Measurements from ENCODE around the gene ERFL.

DNA sequence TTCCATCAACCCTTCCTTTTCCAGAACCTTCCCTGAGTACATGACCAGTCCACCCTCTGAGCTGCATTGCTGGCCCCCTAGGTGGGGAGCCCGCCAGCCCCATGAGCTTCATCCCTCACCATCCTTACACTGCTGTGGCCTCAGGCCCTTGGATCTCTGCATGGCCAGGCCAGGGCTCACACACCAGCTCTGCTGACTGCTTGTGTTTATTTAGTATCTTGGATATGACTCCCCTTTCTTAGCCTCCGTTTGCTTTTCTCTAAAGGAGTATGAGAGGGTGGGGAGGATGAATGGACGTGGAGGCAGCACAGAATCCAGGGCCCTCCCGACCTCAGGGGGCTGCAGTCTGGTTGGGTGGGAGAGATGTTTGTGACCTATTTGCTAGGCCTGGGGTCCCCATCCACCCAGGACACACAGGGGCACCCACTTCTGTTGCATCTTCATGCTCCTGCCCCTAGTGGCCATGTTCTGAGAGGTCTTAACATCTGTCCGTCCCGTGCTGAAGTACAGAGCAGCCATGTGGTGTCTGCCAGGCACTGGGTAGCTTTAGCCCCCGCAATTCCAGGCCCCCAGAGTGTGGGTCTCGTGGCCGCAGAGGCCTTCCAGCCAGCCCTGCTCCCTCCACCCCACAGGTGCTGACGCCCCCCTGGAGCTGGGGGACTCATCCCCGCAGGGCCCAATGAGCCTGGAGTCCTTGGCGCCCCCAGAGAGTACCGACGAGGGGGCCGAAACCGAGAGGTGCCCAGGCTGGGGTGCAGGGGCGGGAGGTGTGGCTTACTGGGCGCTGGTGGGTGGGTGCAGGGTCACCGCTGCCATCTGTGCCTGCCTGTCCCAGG is 32.3 kb downstream of the ERFL start:
- TF ChIP-seq, protein P1, sequence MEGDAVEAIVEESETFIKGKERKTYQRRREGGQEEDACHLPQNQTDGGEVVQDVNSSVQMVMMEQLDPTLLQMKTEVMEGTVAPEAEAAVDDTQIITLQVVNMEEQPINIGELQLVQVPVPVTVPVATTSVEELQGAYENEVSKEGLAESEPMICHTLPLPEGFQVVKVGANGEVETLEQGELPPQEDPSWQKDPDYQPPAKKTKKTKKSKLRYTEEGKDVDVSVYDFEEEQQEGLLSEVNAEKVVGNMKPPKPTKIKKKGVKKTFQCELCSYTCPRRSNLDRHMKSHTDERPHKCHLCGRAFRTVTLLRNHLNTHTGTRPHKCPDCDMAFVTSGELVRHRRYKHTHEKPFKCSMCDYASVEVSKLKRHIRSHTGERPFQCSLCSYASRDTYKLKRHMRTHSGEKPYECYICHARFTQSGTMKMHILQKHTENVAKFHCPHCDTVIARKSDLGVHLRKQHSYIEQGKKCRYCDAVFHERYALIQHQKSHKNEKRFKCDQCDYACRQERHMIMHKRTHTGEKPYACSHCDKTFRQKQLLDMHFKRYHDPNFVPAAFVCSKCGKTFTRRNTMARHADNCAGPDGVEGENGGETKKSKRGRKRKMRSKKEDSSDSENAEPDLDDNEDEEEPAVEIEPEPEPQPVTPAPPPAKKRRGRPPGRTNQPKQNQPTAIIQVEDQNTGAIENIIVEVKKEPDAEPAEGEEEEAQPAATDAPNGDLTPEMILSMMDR (IDR thresholded peaks at IDR 0.05): no peak
- TF ChIP-seq POLR2A (IDR thresholded peaks at IDR 0.05): no peak
